GM18858 (cell line): Measurements from ENCODE around the gene ARHGAP4.

ENCODE experiments used
- ATAC-seq: cut with Tn5 transposase; IDR thresholded peaks from one replicate; pipeline ENCODE4 v1.9.1; 2021; ENCODE audit not compliant: unreplicated experiment

The ARHGAP4 gene

GRCh38 chrX:153883163-153883843, 42.8 kb downstream of the ARHGAP4 start:
- no peak for ATAC-seq

GRCh38 chrX:153882557-153882956, 43.5 kb downstream of the ARHGAP4 start:
- no peak for ATAC-seq

- no peak for ATAC-seq
Measured at GRCh38 chrX:153882086-153882498, 44.0 kb downstream of the ARHGAP4 start.

- no peak for ATAC-seq
Measured at GRCh38 chrX:153881281-153881680, 44.8 kb downstream of the ARHGAP4 start.

- ATAC-seq, result no peak
Measured at GRCh38 chrX:153880440-153880815, 45.6 kb downstream of the ARHGAP4 start.

GRCh38 chrX:153879741-153880439, 46.2 kb downstream of the ARHGAP4 start:
- no peak for ATAC-seq

- ATAC-seq, result no peak
Measured at GRCh38 chrX:153878969-153879653, 47.0 kb downstream of the ARHGAP4 start.

GRCh38 chrX:153878345-153878744, 47.7 kb downstream of the ARHGAP4 start:
- no peak for ATAC-seq

- ATAC-seq, result no peak
Measured at GRCh38 chrX:153877571-153878261, 48.3 kb downstream of the ARHGAP4 start.

GRCh38 chrX:153876112-153876491, 50.0 kb downstream of the ARHGAP4 start:
- ATAC-seq, result no peak

- ATAC-seq, result no peak
Measured at GRCh38 chrX:153875391-153876111, 50.5 kb downstream of the ARHGAP4 start.

- ATAC-seq, result no peak
Measured at GRCh38 chrX:153874366-153875125, 51.5 kb downstream of the ARHGAP4 start.

GRCh38 chrX:153874085-153874365, 52.0 kb downstream of the ARHGAP4 start:
- no peak for ATAC-seq

- no peak for ATAC-seq
Measured at GRCh38 chrX:153873282-153874084, 52.6 kb downstream of the ARHGAP4 start.

GRCh38 chrX:153871946-153872878, 53.9 kb downstream of the ARHGAP4 start:
- no peak for ATAC-seq

GRCh38 chrX:153871451-153871850, 54.6 kb downstream of the ARHGAP4 start:
- ATAC-seq, result no peak

- no peak for ATAC-seq
Measured at GRCh38 chrX:153870791-153871360, 55.2 kb downstream of the ARHGAP4 start.

GRCh38 chrX:153870288-153870690, 55.8 kb downstream of the ARHGAP4 start:
- no peak for ATAC-seq
